Measurements from ENCODE around the gene C2CD4D. TPM values are rescaled to one million over a fixed set of nuclear protein-coding genes. Genes with fewer than 3 reads are reported as not detected.

C2CD4D gene
- polyA plus RNA-seq, 1 donor (not counting 4 experiments of a cell fraction or from before 2014, with no cell fraction given) = 0.05 TPM

DNA sequence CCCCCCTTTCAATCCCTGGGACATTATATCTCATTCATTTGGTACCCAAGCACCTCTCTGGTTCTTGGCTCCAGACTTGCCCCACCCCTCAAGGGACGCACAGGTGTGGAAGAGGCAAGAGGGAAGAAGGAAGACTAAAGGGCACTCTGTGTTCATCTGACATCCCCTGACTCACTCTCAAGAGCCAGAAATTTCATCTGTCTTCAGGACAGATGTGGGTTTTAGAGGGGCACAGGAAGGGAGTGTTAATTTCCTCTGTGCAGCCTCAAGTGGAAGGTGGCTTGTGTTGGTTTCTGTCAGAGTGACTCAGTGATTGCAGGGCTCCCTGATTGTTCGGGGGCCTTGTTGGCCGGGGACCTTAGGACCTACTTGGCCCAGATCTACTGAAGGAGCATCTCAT, 2.4 kb downstream of the C2CD4D start:
- no peaks in the 10 kb centered on the region for H3K79me2 ChIP-seq (ENCODE audit: control insufficient read depth, insufficient read depth, low read length)
- H3K4me3 ChIP-seq (ENCODE audit: control insufficient read depth in 2 of 3, extremely low read depth in 1 of 3, insufficient read depth in 2 of 3, low read depth in 1 of 3, low read length in 3 of 3) = no peak overlapping the region
- peaks cover 36% of the 10 kb centered on the region for H3K4me1 ChIP-seq (ENCODE audit: control insufficient read depth, extremely low read depth, insufficient read depth, low read length)
- no peak overlapping the region for H2AFZ ChIP-seq (ENCODE audit: control insufficient read depth, low read length)
- no peaks in the 10 kb centered on the region for H4K20me1 ChIP-seq (ENCODE audit: control insufficient read depth, extremely low read depth, insufficient read depth, low read length)
- FAIRE-seq (peak; percentile 36), DNase-seq (ENCODE audit: low read depth, low spot score) (no peak)
- H3K9me1 ChIP-seq (ENCODE audit: control insufficient read depth, extremely low read depth, insufficient read depth, low read length) = peaks cover 2% of the 10 kb centered on the region
- peak overlapping the region; percentile 38 for H3K4me2 ChIP-seq (ENCODE audit: control insufficient read depth, extremely low read depth, insufficient read depth, low read depth, low read length)
- no peak overlapping the region for H3K9ac ChIP-seq (ENCODE audit: control insufficient read depth, extremely low read depth, insufficient read depth, low read length)
- peak overlapping the region; percentile 70 for H3K27ac ChIP-seq (ENCODE audit: control insufficient read depth, insufficient read depth, low read length)
- TF ChIP-seq, protein P1, sequence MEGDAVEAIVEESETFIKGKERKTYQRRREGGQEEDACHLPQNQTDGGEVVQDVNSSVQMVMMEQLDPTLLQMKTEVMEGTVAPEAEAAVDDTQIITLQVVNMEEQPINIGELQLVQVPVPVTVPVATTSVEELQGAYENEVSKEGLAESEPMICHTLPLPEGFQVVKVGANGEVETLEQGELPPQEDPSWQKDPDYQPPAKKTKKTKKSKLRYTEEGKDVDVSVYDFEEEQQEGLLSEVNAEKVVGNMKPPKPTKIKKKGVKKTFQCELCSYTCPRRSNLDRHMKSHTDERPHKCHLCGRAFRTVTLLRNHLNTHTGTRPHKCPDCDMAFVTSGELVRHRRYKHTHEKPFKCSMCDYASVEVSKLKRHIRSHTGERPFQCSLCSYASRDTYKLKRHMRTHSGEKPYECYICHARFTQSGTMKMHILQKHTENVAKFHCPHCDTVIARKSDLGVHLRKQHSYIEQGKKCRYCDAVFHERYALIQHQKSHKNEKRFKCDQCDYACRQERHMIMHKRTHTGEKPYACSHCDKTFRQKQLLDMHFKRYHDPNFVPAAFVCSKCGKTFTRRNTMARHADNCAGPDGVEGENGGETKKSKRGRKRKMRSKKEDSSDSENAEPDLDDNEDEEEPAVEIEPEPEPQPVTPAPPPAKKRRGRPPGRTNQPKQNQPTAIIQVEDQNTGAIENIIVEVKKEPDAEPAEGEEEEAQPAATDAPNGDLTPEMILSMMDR (optimal IDR thresholded peaks at IDR 0.05 in 1 of 3, IDR thresholded peaks at IDR 0.05 in 1 of 3, conservative IDR thresholded peaks at IDR 0.05 in 1 of 3; ENCODE audit: extremely low read depth in 1 of 3, insufficient read depth in 2 of 3, low read length in 3 of 3) = no peak
- TF ChIP-seq EZH2 (IDR thresholded peaks at IDR 0.05; ENCODE audit: low read length) = no peak
- no peaks in the 10 kb centered on the region for H3K27me3 ChIP-seq (ENCODE audit: control insufficient read depth, extremely low read depth, insufficient read depth, low read length)
- H3K36me3 ChIP-seq (ENCODE audit: control insufficient read depth in 2 of 2, extremely low read depth in 1 of 2, insufficient read depth in 2 of 2, low read length in 2 of 2) = no peaks in the 10 kb centered on the region
- dilution Hi-C loops (cut with MboI; ENCODE audit: extremely low pct_ligation_motif_present, low sequenced_read_pairs) = no loop called here
- no peaks in the 10 kb centered on the region for H3K9me3 ChIP-seq (ENCODE audit: control insufficient read depth, low read depth, low read length)

DNA sequence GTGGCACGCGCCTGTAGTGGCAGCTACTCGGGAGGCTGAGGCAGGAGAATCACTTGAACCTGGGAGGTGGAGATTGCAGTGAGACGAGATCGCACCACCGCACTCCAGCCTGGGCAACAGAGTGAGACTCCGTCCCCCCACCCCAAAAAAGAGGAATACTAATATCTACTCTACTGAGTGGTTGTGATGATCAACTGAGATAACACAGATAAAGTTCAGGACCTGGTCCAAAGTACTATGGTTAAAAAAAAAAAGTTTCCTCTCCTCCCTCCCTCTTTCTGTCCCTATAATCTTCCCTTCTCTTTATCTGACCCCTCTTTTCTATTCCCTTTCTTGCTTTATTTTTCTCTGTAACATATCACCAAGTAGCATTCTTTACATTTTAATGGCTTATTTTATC, 4.0 kb downstream of the C2CD4D start:
- FAIRE-seq = no peak
- dilution Hi-C loops (cut with MboI; ENCODE audit: extremely low pct_ligation_motif_present, low sequenced_read_pairs) = no loop called here
- Histone ChIP-seq H3K27me3 (ENCODE audit: control insufficient read depth, extremely low read depth, insufficient read depth, low read length) (no peaks in the 10 kb centered on the region), H3K9me1 (ENCODE audit: control insufficient read depth, extremely low read depth, insufficient read depth, low read length) (peaks cover 2% of the 10 kb centered on the region), H3K4me1 (ENCODE audit: control insufficient read depth, extremely low read depth, insufficient read depth, low read length) (peaks cover 41% of the 10 kb centered on the region), H3K9ac (ENCODE audit: control insufficient read depth, extremely low read depth, insufficient read depth, low read length) (no peak overlapping the region), H3K4me2 (ENCODE audit: control insufficient read depth, extremely low read depth, insufficient read depth, low read depth, low read length) (no peak overlapping the region), H3K27ac (ENCODE audit: control insufficient read depth, insufficient read depth, low read length) (no peak overlapping the region), H3K9me3 (ENCODE audit: control insufficient read depth, low read depth, low read length) (no peaks in the 10 kb centered on the region), H3K4me3 (ENCODE audit: control insufficient read depth in 2 of 3, extremely low read depth in 1 of 3, insufficient read depth in 2 of 3, low read depth in 1 of 3, low read length in 3 of 3) (no peak overlapping the region), H3K79me2 (ENCODE audit: control insufficient read depth, insufficient read depth, low read length) (no peaks in the 10 kb centered on the region), H4K20me1 (ENCODE audit: control insufficient read depth, extremely low read depth, insufficient read depth, low read length) (no peaks in the 10 kb centered on the region), H2AFZ (ENCODE audit: control insufficient read depth, low read length) (no peak overlapping the region), H3K36me3 (ENCODE audit: control insufficient read depth in 2 of 2, extremely low read depth in 1 of 2, insufficient read depth in 2 of 2, low read length in 2 of 2) (no peaks in the 10 kb centered on the region)
- no peak for DNase-seq (ENCODE audit: low read depth, low spot score)
- TF ChIP-seq, protein P1 (optimal IDR thresholded peaks at IDR 0.05 in 1 of 3, IDR thresholded peaks at IDR 0.05 in 1 of 3, conservative IDR thresholded peaks at IDR 0.05 in 1 of 3; ENCODE audit: extremely low read depth in 1 of 3, insufficient read depth in 2 of 3, low read length in 3 of 3) = no peak
- no peak for TF ChIP-seq EZH2 (IDR thresholded peaks at IDR 0.05; ENCODE audit: low read length)
